ENCODE measurements around the gene GLIS2. TPM values are rescaled to one million over a fixed set of nuclear protein-coding genes. Genes with fewer than 3 reads are reported as not detected.

The GLIS2 gene
- polyA plus RNA-seq, 6 donors from 2014 or later, result not detected

DNA sequence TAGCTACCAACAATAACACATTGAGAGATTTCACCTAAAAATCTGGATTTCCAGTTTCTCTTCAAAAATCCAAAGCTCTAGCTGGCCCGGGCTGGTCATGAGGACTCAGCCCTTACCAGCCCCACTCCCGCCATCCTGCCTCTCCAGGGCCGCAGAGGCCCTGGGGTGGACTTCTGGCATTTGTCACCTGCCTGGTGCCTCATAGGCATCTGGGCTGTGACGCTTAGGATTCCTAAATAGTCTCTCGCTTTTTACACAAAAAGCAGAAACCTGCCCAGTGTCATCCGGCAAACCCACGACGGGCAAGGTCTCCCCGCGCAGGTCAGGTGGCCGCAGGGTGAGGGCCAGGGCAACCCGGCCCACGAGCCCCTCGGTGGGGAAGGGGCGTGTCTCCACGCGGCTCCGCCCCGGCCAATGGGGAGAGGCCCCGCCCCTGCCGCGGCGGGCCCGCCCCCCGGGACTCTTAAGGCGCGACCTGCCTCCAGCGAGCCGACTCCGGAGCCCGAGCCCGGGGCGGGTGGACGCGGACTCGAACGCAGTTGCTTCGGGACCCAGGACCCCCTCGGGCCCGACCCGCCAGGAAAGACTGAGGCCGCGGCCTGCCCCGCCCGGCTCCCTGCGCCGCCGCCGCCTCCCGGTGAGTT lies 55.6 kb downstream of the GLIS2 start, which contains the start of gene VASN:
TSS of gene VASN (plus strand) at position 492 of the 644 bp plus-strand sequence. CDS start 9,030 bp downstream, outside the sequence.
- ATAC-seq (ENCODE audit: low read depth in 2 of 2) (peak; percentile 84 to 88), DNase-seq (peak; percentile 75)
- peaks cover 8 to 26% (median 22%) of the 10 kb centered on the region in 3 donors for H3K4me1 Mint-ChIP-seq
- no peaks in the 10 kb centered on the region for H3K27me3 Mint-ChIP-seq
- peak within 1 kb of the TSS in 2 of 6 donors; percentile 43 to 73 for H3K27ac Mint-ChIP-seq
- peak within 1 kb of the TSS; percentile 33 to 89 (median 84) for H3K4me3 Mint-ChIP-seq
- no peaks in the 10 kb centered on the region for H3K36me3 Mint-ChIP-seq
- H3K9me3 Mint-ChIP-seq, result no peaks in the 10 kb centered on the region

- DNase-seq (no peak), ATAC-seq (ENCODE audit: low read depth in 2 of 2) (peak; percentile 57 to 65)
- Mint-ChIP-seq H3K27ac (peak overlapping the region in 2 of 6 donors; percentile 43 to 73), H3K27me3 (no peaks in the 10 kb centered on the region), H3K4me1 (peaks cover 8 to 23% (median 22%) of the 10 kb centered on the region in 3 donors), H3K36me3 (no peaks in the 10 kb centered on the region), H3K4me3 (peak overlapping the region in 7 of 8 donors; percentile 73 to 89 (median 84)), H3K9me3 (no peaks in the 10 kb centered on the region)
These were observed 56.2 kb downstream of the GLIS2 start for GRCh38 chr16:4372001-4372577.

DNA sequence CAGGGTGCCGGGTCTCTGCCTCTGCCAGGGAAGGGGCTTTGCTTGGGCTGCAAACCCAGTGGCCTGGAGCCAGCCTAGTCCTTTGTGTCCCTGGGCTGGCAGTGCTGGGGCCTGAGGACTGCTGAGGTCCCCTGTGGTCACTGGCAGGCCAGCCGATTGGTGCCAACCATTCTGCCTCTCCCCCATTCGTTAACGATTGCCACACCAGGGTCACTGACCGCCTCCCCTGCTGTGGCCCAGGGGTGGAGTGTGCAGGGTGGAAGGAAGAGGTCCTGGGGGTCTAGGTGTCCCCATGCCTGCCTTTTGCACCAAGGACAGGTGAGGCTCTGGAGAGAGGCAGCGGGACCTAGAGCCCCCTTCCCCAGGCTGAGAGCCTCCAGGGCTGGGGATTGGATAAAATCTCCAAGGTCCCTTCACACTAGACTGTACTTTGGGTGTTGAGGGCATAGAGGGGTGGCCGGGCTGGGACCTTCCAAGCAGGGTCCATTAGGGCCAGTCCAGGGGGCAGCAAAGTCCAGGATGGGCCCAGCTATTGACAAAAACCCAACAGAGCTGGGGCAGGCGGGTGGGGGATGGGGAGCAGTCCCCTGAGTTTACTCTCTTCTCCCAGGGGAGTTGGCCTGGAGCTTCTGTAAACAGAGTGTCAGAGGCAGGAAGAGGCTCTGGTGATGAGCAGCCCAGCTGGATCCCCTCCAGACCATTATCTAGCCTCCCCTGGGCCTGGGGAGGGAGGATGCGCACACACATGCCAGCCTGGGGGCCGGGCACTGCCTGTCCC lies 56.9 kb downstream of the GLIS2 start:
- Mint-ChIP-seq H3K27ac (peak overlapping the region in 2 of 6 donors; percentile 43 to 67), H3K27me3 (no peaks in the 10 kb centered on the region), H3K4me1 (peaks cover 4 to 24% (median 23%) of the 10 kb centered on the region in 3 donors), H3K9me3 (no peaks in the 10 kb centered on the region), H3K36me3 (no peaks in the 10 kb centered on the region), H3K4me3 (peak overlapping the region in 6 of 8 donors; percentile 47 to 86 (median 80))
- ATAC-seq (ENCODE audit: low read depth in 2 of 2), result peak; percentile 24 to 32
- no peak for DNase-seq

DNA sequence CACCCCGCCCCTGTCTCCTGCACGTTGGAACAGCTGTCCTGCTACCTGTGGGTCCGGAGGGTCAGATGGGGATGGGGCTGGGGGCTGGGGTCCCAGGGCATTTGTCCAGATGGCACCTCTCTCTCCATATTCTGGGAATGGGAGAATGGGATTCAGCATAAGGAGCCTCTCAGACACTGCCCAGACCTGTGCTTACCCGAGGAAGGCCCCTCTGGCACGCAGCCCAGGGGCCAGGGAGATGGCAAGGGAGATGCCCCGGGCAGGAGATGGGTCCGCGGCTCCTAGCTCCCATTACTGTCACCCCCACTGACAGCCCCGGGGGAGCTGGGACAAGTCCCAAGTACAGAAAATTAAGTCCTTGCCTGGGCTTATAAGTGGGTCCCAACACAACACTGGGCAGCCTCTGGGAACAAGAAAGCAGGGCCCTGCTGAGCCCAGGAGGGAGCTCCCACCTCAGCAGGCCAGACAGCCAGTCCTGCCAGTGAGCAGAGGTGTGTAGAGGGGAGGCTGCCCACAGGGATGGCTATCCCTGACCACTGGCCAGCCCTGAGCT lies 57.6 kb downstream of the GLIS2 start:
- DNase-seq, result no peak
- no peaks in the 10 kb centered on the region for H3K27me3 Mint-ChIP-seq
- H3K4me3 Mint-ChIP-seq, result no peak overlapping the region
- ATAC-seq (ENCODE audit: low read depth in 2 of 2), result no peak
- H3K27ac Mint-ChIP-seq, result peak overlapping the region in 1 of 6 donors; percentile 54
- H3K36me3 Mint-ChIP-seq, result no peaks in the 10 kb centered on the region
- H3K9me3 Mint-ChIP-seq, result no peaks in the 10 kb centered on the region
- peaks cover 4 to 28% (median 23%) of the 10 kb centered on the region in 3 donors for H3K4me1 Mint-ChIP-seq

- no peaks in the 10 kb centered on the region for H3K27me3 Mint-ChIP-seq
- no peaks in the 10 kb centered on the region for H3K36me3 Mint-ChIP-seq
- no peak for DNase-seq
- no peaks in the 10 kb centered on the region for H3K9me3 Mint-ChIP-seq
- peaks cover 4 to 28% (median 23%) of the 10 kb centered on the region in 3 donors for H3K4me1 Mint-ChIP-seq
- H3K4me3 Mint-ChIP-seq, result no peak overlapping the region
- ATAC-seq (ENCODE audit: low read depth in 2 of 2), result no peak
- H3K27ac Mint-ChIP-seq, result no peak overlapping the region
These were observed 58.3 kb downstream of the GLIS2 start for GRCh38 chr16:4373909-4374742.

GRCh38 chr16:4375717-4376116 lies 59.9 kb downstream of the GLIS2 start:
- H3K27me3 Mint-ChIP-seq, result no peaks in the 10 kb centered on the region
- no peak for ATAC-seq (ENCODE audit: low read depth in 2 of 2)
- H3K4me3 Mint-ChIP-seq, result peak overlapping the region in 1 of 8 donors; percentile 44
- H3K27ac Mint-ChIP-seq, result peak overlapping the region in 1 of 6 donors; percentile 40
- peaks cover 4 to 32% (median 23%) of the 10 kb centered on the region in 3 donors for H3K4me1 Mint-ChIP-seq
- H3K36me3 Mint-ChIP-seq, result no peaks in the 10 kb centered on the region
- no peak for DNase-seq
- H3K9me3 Mint-ChIP-seq, result no peaks in the 10 kb centered on the region

GRCh38 chr16:4376126-4376892 lies 60.4 kb downstream of the GLIS2 start:
- peaks cover 4 to 32% (median 18%) of the 10 kb centered on the region in 3 donors for H3K4me1 Mint-ChIP-seq
- peak overlapping the region in 1 of 6 donors; percentile 40 for H3K27ac Mint-ChIP-seq
- DNase-seq (no peak), ATAC-seq (ENCODE audit: low read depth in 2 of 2) (no peak)
- no peaks in the 10 kb centered on the region for H3K36me3 Mint-ChIP-seq
- no peaks in the 10 kb centered on the region for H3K27me3 Mint-ChIP-seq
- H3K4me3 Mint-ChIP-seq, result no peak overlapping the region
- no peaks in the 10 kb centered on the region for H3K9me3 Mint-ChIP-seq

DNA sequence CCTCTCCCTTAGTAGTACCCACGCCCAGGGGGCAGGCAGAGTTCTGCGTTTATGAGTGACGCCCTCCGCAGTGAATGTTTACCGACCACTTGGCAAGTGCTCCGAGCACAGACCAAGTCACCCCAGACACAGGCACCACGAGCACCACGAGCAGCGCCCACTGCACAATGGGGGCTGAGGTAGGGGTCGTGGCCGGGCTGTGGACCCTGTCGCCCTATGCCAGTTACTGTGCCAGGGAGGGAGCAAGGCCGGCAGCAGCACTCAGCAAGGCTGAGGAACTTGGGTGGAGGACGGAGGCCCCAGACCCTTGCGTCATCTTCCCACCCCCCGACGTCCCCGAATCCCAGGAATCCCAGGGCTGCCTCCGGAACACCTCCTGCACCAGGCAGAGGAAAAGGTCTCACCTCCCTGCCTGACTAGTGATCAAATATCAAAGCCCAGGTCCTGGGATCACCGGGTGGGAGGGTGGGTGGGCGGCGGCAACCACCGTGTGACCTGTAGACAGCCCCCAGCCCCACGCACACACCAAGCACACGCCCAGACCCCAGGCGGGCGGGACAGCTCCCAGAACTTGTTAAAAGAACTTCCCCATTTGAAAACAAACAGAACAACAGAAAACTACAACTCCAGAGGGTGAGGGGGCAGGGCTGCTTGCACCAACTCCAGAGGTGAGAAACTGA lies 61.2 kb downstream of the GLIS2 start:
- H3K27ac Mint-ChIP-seq, result peak overlapping the region in 1 of 6 donors; percentile 40

GRCh38 chr16:4377573-4378154 lies 61.8 kb downstream of the GLIS2 start:
- no peaks in the 10 kb centered on the region for H3K9me3 Mint-ChIP-seq
- no peaks in the 10 kb centered on the region for H3K27me3 Mint-ChIP-seq
- H3K27ac Mint-ChIP-seq, result peak overlapping the region in 1 of 6 donors; percentile 11
- H3K4me3 Mint-ChIP-seq, result no peak overlapping the region
- DNase-seq, result no peak
- H3K36me3 Mint-ChIP-seq, result no peaks in the 10 kb centered on the region
- ATAC-seq (ENCODE audit: low read depth in 2 of 2), result no peak
- peaks cover 4 to 26% (median 11%) of the 10 kb centered on the region in 3 donors for H3K4me1 Mint-ChIP-seq

More for the DNA sequence above, 61.2 kb downstream of the GLIS2 start:
- Mint-ChIP-seq H3K9me3 (no peaks in the 10 kb centered on the region), H3K4me1 (peaks cover 4 to 32% (median 17%) of the 10 kb centered on the region in 3 donors), H3K36me3 (no peaks in the 10 kb centered on the region), H3K27me3 (no peaks in the 10 kb centered on the region), H3K4me3 (peak overlapping the region in 1 of 8 donors; percentile 37)
- ATAC-seq (ENCODE audit: low read depth in 2 of 2) (no peak), DNase-seq (no peak)

DNA sequence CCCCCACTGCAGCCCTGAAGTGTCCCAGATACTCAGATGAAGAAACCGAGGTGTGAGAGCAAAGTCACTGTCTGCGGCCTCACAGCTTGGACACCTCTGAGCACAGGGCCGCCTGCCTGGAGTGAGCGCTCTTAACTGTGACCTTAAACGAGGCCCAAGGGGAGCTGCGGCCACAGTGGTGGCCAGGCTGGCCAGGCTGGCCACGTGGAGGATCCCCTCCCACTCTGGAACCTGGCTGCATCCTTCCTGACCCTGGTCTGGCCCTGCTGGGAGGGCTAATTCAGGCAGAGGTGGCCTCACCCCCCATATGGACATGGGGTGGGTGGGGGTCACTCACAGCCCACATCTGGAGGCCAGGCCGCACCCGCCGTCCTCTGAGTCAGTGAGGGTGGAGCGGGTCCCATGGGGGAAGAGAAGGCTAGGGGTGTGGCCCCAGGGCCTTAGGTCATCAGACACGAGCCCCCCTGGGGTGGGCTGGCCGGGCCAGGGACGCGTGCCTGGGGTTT lies 62.3 kb downstream of the GLIS2 start:
- Mint-ChIP-seq H3K27me3 (no peaks in the 10 kb centered on the region), H3K27ac (peak overlapping the region in 1 of 6 donors; percentile 51), H3K4me1 (peaks cover 5 to 20% (median 7%) of the 10 kb centered on the region in 3 donors), H3K36me3 (peaks cover 0 to 3% of the 10 kb centered on the region in 2 donors), H3K9me3 (no peaks in the 10 kb centered on the region), H3K4me3 (no peak overlapping the region)
- ATAC-seq (ENCODE audit: low read depth in 2 of 2), result no peak
- DNase-seq, result no peak

- ATAC-seq (ENCODE audit: low read depth in 2 of 2) (no peak), DNase-seq (no peak)
- Mint-ChIP-seq H3K4me1 (peaks cover 3 to 11% (median 4%) of the 10 kb centered on the region in 3 donors), H3K36me3 (peaks cover 0 to 7% of the 10 kb centered on the region in 2 donors), H3K27ac (peak overlapping the region in 1 of 6 donors; percentile 51), H3K9me3 (no peaks in the 10 kb centered on the region), H3K27me3 (no peaks in the 10 kb centered on the region), H3K4me3 (peak overlapping the region in 1 of 8 donors; percentile 29)
These were observed 63.3 kb downstream of the GLIS2 start for GRCh38 chr16:4378999-4379690.

Measured in naive B cell (primary cell).